H1 (cell line): ENCODE measurements around the gene POTEJ.
"Not testable (repeated sequence)": the region's sequence is repeated elsewhere in the genome, so short reads cannot be mapped to it uniquely, and the experiment has no call there.

ENCODE experiments used
- CBX5 ChIP-seq: fragments of 300-800, 300-1000 bp; sonication (generic); IDR thresholded peaks from 2 replicates; pipeline ENCODE4 v1.7.1; 2016; ENCODE audit warnings: antibody characterized with exemption, low read length, low read depth
- CTCF ChIP-seq, 3 experiments: IDR thresholded peaks; 1 replicate in 2 of 3; 2 replicates in 1 of 3; pipeline versions ENCODE4 v1.5.1 to v1.6.1; 2011; ENCODE audit warnings: low read length in 3 of 3, mild to moderate bottlenecking in 3 of 3, inconsistent platforms in 2 of 3, low read depth in 1 of 3, moderate library complexity in 1 of 3; ENCODE audit not compliant: insufficient read depth in 1 of 3; ENCODE audit errors: control extremely low read depth in 1 of 3
- EZH2 ChIP-seq: fragments of 200-600 bp; sonication (generic); IDR thresholded peaks from 2 replicates; pipeline ENCODE4 v1.7.1; 2012; ENCODE audit warnings: low read depth, mild to moderate bottlenecking, moderate library complexity, low read length, inconsistent platforms; ENCODE audit not compliant: severe bottlenecking
- GTF2F1 ChIP-seq: IDR thresholded peaks from 2 replicates; pipeline ENCODE4 v1.6.1; 2012; ENCODE audit warnings: low read depth, low read length, improper control_type of control experiment, borderline replicate concordance
- HDAC2 ChIP-seq, 2 experiments: fragments of 300-600 bp in 1 of 2; sonication (generic) in 1 of 2; IDR thresholded peaks; 2 replicates each; pipeline ENCODE4 v1.6.1; 2011 to 2012; ENCODE audit warnings: low read depth in 2 of 2, low read length in 2 of 2, mild to moderate bottlenecking in 2 of 2, moderate library complexity in 2 of 2, borderline replicate concordance in 1 of 2, inconsistent platforms in 1 of 2
- POLR2AphosphoS5 ChIP-seq: IDR thresholded peaks from 2 replicates; pipeline ENCODE4 v1.6.1; 2011; ENCODE audit warnings: low read depth, low read length
- SUZ12 ChIP-seq: fragments of 200-600 bp; sonication (generic); IDR thresholded peaks from 2 replicates; pipeline ENCODE4 v1.6.1; 2012; ENCODE audit warnings: mild to moderate bottlenecking, inconsistent platforms, low read length, moderate library complexity, mixed read lengths
- ZNF274 ChIP-seq: IDR thresholded peaks from 2 replicates; pipeline ENCODE4 v1.7.0; 2012; ENCODE audit warnings: low read length, borderline replicate concordance; ENCODE audit errors: extremely low read depth

- not testable (repeated sequence) for TF ChIP-seq CTCF (IDR thresholded peaks at IDR 0.05; ENCODE audit: control extremely low read depth in 1 of 3, insufficient read depth in 1 of 3, low read depth in 1 of 3, low read length in 3 of 3); ZNF274; POLR2AphosphoS5; EZH2; HDAC2 (IDR thresholded peaks at IDR 0.05; ENCODE audit: borderline replicate concordance in 1 of 2, low read depth in 2 of 2, low read length in 2 of 2); CBX5; SUZ12; GTF2F1
These were observed 26.5 kb upstream of the POTEJ start for GRCh38 chr2:130584726-130585125.
